Lower lobe of right lung (tissue), 2 donors: ENCODE measurements around the gene OR13C9. TPM values are rescaled to one million over a fixed set of nuclear protein-coding genes. Genes with fewer than 3 reads are reported as not detected.

Experiments used
- ATAC-seq, 2 donors: fragments of 200-7000 bp; cut with Tn5 transposase; one replicate each; pipeline ENCODE4 v1.9.1; 2020 to 2022; ENCODE audit warnings: mild to moderate bottlenecking in 2 of 2, moderate library complexity in 2 of 2
- DNase-seq: peaks from one replicate; pipeline ENCODE4 v3.0.0-alpha.2; 2020
- H3K27ac ChIP-seq: fragments of 200-600 bp; one replicate; pipeline ENCODE4 v1.8.0; 2022
- H3K27me3 ChIP-seq: fragments of 200-600 bp; one replicate; pipeline ENCODE4 v1.8.0; 2022; ENCODE audit warnings: low read depth
- H3K36me3 ChIP-seq: fragments of 200-600 bp; one replicate; pipeline ENCODE4 v1.8.0; 2022; ENCODE audit warnings: mild to moderate bottlenecking
- H3K4me1 ChIP-seq: fragments of 200-600 bp; one replicate; pipeline ENCODE4 v1.8.0; 2022
- H3K4me3 ChIP-seq: fragments of 200-600 bp; one replicate; pipeline ENCODE4 v1.8.0; 2022; ENCODE audit warnings: mild to moderate bottlenecking
- H3K9me3 ChIP-seq: fragments of 200-600 bp; one replicate; pipeline ENCODE4 v1.8.0; 2022
- intact Hi-C: fragments of 100-400 bp; cut with DNase I; formaldehyde crosslinking; loops from one replicate; pipeline ENCODE4 v1.11.0; 2022
- total RNA-seq: library from RNA; stranded (reverse); fragmentation: NEBNext Ultra II Directional; extraction: Animal tissue kit (Norgen Biotek cat#: 25700); gene quantifications from one replicate; pipeline ENCODE4 v1.2.1, GENCODE V29; 2021
- TF ChIP-seq, protein P1 (sequence below): fragments of 200-600 bp; IDR thresholded peaks from one replicate; pipeline ENCODE4 v1.8.0; 2022; ENCODE audit warnings: antibody characterized with exemption, mild to moderate bottlenecking
- donor health status: DM: no; HTN: yes; CAD: no; lungs with severe emphysema.

The OR13C9 gene
- total RNA-seq, 1 donor from 2014 or later = not detected

GRCh38 chr9:104589626-104590025 is 28.4 kb downstream of the OR13C9 start:
- Histone ChIP-seq H3K27me3 (no peaks in the 10 kb centered on the region), H3K4me1 (no peaks in the 10 kb centered on the region), H3K9me3 (no peaks in the 10 kb centered on the region), H3K27ac (no peak overlapping the region), H3K4me3 (no peak overlapping the region), H3K36me3 (no peaks in the 10 kb centered on the region)
- TF ChIP-seq, protein P1, sequence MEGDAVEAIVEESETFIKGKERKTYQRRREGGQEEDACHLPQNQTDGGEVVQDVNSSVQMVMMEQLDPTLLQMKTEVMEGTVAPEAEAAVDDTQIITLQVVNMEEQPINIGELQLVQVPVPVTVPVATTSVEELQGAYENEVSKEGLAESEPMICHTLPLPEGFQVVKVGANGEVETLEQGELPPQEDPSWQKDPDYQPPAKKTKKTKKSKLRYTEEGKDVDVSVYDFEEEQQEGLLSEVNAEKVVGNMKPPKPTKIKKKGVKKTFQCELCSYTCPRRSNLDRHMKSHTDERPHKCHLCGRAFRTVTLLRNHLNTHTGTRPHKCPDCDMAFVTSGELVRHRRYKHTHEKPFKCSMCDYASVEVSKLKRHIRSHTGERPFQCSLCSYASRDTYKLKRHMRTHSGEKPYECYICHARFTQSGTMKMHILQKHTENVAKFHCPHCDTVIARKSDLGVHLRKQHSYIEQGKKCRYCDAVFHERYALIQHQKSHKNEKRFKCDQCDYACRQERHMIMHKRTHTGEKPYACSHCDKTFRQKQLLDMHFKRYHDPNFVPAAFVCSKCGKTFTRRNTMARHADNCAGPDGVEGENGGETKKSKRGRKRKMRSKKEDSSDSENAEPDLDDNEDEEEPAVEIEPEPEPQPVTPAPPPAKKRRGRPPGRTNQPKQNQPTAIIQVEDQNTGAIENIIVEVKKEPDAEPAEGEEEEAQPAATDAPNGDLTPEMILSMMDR = no peak
- ATAC-seq (no peak), DNase-seq (no peak)
- intact Hi-C loops = no loop called here

DNA sequence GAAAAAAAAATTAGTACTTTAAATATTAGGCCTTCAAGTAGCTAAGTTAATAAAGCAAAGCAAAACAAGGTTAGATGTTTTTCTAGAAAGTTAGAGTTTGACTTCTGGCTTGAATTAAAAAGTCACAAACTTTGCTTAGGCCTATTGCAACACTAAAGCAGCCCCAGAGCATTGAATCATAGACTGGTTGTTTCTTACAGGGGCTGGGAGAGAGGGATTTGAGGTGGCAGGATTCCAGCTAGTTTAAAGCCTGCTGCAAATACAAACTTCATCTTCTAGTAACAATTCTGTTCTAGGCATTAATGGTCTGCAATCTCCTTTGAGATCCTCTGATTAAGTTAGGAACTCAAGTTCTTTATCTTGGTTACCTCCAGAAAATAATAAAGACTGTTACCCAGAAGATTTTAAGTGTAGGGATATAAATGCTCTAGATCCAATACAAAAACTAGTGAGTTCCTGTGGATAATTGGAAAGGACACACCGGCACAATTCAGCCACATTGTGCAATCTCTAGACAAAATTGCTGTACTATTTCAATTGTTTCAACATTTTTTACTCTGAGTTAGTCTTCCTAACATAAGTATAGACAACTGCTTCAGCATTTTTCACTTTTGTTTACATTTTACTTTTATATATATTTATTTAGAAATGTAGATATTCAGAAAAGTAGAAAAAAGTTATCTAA is 31.4 kb downstream of the OR13C9 start:
- intact Hi-C loops = no loop called here
- DNase-seq = no peak

DNA sequence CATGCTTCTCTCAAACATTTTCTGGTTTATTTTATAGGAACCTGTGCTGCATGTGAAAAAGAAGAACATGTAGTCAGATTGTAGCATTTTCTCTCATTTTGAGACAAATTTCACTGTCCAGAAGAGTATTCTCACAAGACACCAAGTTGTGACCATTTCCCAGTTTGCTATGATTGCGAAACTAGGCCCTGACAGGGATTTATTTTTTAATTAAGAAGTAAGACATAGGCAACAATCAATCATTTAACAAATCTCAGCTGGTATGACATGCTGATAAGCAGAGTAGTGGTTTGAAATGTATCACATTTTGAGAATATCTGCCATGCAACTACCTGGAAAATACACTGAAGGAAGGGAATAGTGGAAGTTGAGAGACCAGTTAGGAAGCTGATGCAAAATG is 37.4 kb downstream of the OR13C9 start:
- intact Hi-C loops = no loop called here
- no peak for ATAC-seq
- TF ChIP-seq, protein P1 = no peak
- no peaks in the 10 kb centered on the region for H3K36me3 ChIP-seq
- H3K4me3 ChIP-seq = no peak overlapping the region
- H3K9me3 ChIP-seq = no peaks in the 10 kb centered on the region
- H3K4me1 ChIP-seq = no peaks in the 10 kb centered on the region
- H3K27me3 ChIP-seq = no peaks in the 10 kb centered on the region
- H3K27ac ChIP-seq = no peak overlapping the region
- DNase-seq = no peak

More for the DNA sequence above, 31.4 kb downstream of the OR13C9 start:
- no peaks in the 10 kb centered on the region for H3K27me3 ChIP-seq
- H3K4me3 ChIP-seq = no peak overlapping the region
- H3K27ac ChIP-seq = no peak overlapping the region
- no peak for ATAC-seq
- H3K4me1 ChIP-seq = no peaks in the 10 kb centered on the region
- TF ChIP-seq, protein P1 = no peak
- H3K36me3 ChIP-seq = no peaks in the 10 kb centered on the region
- no peaks in the 10 kb centered on the region for H3K9me3 ChIP-seq

GRCh38 chr9:104577263-104577662 is 40.7 kb downstream of the OR13C9 start:
- intact Hi-C loops = no loop called here
- ATAC-seq (no peak), DNase-seq (no peak)
- no peaks in the 10 kb centered on the region for H3K36me3 ChIP-seq
- H3K4me1 ChIP-seq = no peaks in the 10 kb centered on the region
- no peak overlapping the region for H3K27ac ChIP-seq
- TF ChIP-seq, protein P1 = no peak
- H3K4me3 ChIP-seq = no peak overlapping the region
- H3K27me3 ChIP-seq = no peaks in the 10 kb centered on the region
- no peaks in the 10 kb centered on the region for H3K9me3 ChIP-seq

- Histone ChIP-seq H3K4me3 (no peak overlapping the region), H3K36me3 (no peaks in the 10 kb centered on the region), H3K9me3 (no peaks in the 10 kb centered on the region), H3K27ac (no peak overlapping the region), H3K27me3 (no peaks in the 10 kb centered on the region), H3K4me1 (no peaks in the 10 kb centered on the region)
- DNase-seq = no peak
- intact Hi-C loops = no loop called here
- no peak for ATAC-seq
- TF ChIP-seq, protein P1 = no peak
These were observed 42.5 kb downstream of the OR13C9 start for GRCh38 chr9:104575456-104575855.
